Measurements from ENCODE around the gene PTPRG.

Gene PTPRG

DNA sequence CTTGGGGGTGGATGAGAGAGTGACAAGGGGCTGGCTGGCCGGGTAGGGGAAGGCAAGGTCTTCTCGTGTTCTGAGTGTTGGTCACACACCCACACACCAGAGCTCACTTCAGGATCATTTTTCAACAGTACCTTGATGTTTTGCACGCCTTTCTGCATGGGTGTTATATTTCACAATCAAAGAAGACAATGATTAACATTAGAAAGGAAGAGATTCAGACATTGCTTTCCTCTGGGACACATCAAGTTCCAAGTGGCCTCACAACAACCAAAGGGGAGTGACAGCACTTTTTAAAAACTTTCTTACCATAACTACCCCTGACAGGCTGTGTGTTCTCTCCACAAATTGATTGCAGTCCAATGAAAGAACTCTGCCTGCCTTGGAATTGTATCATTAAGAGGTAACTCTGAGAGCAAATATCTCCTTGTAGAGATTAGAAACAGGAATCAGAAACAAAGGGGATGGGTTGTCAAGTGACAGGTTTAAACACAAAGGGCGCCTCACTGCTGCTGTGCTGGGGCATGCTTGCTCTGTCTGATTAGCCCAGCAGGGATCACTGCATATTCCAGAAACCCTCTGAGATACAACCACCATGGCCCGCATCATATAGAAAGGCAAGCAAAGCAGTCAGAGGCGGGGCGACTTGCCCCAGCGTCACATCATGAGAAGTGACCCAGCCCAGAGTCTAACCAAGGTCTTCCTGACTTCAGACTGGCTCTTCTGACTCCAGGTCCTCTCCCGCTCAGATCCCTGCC is 581.1 kb downstream of the PTPRG start:
- no peak for DNase-seq

DNA sequence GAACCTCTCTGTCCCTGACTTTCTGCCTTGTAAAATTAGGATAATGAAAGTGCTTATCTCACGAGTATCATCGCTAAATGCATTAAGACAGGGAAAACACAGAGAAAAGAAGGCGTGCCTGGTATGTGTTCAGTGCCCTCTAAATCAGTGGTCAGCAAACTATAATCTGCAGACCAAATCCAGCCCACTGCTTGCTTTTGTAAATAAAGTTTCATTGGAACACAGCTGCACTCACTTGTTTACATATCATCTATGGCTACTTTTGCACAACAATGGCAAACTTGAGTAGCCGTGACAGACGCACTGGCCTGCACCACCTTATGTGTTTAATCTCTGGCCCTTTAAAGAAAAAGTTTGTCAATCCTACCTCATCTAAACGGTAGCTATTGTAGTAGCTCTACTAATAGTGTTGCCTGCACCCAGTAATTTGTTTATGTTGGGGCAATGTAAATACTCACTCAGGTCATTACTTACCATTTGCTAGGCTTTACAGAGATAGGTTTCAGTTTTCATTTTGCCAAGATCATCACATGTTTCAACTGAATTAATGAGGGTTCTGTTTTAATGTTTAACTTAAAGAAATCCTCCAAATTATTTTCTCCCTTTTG is 582.6 kb downstream of the PTPRG start:
- no peak for DNase-seq

DNA sequence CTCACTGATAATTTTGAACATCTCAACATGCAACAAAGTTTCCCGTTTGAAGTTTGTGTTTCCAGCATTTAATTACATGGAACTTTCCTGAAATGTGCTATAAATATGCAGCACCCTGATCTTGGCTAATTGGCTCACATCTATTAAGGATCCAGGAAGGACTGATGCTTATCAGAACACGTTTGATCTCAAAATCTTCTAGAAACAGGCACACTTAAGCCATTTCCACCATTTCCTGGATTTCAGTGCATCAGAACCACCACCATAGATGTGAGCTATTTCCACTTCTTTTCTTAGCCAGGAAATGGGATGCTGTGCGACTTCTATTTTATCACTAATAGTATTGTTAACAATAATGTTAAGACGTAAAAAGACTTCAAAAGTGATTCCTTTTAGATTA is 583.1 kb downstream of the PTPRG start:
- no peak for DNase-seq

DNA sequence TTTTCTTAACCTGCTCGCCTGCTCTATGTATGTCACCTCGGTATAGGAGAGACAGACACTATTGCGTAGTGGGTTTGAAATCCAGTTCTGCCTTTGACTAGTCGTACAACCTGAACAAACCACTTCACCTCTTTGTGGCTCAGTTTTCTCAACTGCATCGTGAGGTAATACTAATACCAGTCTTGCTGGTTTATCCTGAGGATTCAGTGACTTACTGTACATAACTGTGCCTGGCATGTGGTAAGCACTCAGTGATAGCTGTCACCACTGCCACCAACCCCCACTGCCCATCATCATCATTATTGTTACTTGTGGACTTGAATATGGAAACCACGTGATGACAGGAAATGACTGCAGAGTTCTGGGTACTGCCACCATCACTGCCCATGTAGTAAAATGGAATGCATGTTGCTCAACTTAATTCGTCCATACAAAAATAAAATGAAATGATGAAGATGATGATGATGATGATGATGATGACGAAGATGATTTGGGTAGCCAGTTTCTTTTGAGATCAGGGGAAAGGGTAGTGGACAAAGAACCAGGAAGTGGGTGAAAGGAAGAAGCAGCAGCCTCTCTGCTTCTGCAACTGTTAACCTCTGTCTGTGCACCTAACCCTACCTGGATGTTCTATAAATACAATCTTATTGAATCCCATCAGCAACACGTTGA is 583.9 kb downstream of the PTPRG start:
- no peak for DNase-seq

DNA sequence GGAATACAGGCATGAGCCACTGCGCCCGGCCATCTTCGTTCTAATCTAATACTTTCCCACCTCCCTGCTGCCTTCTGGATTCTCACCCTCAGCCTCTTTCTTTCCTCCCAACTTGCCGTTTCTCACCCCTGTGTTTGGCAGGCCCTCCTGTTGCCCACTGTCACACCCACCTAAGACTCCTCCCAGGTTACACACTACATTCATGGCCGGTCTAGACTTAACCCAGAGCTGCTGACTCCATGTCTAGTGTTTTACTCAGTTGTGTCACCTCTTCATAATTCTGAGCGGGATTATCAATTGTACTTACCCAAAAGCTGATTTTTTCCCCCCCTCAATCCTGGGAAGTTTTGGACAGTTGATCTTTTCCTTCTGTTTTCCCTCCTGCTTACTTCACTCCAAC is 588.2 kb downstream of the PTPRG start:
- DNase-seq: no peak

DNA sequence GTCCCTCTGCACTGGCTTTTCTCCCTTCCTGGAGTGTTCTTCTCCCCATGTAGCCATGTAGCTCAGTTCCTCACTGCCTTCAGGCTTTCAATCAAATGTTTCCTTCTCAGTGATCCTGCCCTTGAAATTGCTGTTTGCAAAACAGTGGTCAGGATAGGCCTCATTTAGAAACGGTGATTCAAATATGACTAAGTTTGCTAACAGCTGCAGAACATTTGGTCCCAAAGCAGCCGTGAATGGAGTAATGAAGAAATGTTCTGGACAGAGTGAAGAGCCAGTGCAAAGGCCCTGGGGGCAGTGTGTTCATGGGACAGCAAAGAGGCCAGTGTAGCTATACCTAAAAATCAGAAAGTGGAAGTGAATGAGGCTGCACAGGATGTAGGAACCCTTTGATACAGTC is 588.6 kb downstream of the PTPRG start:
- no peak for DNase-seq

DNA sequence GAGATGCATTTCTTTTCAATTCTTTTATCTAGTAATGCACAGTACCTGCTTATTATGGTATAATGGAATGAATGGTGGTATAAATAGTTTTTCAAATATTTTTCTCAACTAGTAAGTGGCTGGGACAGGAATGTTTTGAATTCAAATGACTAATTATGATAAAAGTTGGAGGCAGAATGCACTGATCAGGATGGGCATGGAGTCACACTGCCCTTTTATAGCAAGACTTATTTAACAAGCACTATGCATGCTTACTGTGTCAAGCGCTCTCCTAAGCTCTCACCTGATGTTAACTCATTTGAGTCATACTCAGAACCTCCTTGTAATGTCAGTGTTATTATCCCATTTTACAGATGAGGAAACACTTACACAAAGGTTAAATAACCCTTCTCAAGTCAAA is 590.2 kb downstream of the PTPRG start:
- no peak for DNase-seq

DNA sequence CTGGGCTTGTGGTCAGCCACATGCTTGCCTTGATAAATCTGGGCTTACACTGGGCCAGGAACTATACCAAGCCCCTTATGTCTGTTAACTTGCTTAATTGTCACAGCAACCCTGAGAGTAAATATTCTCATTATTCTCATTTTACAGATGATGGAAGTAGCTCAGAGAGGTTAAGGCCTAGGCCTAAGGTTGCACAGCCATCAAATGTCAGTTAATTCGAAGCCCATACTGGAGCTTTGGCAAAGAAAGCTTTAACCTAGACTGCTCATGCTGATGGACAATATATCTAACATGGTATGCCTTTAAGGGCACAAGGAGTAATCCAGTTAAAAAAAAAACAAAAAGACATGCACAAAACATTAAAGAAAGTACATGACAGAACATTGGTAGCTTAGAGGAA is 591.9 kb downstream of the PTPRG start:
- no peak for DNase-seq

DNA sequence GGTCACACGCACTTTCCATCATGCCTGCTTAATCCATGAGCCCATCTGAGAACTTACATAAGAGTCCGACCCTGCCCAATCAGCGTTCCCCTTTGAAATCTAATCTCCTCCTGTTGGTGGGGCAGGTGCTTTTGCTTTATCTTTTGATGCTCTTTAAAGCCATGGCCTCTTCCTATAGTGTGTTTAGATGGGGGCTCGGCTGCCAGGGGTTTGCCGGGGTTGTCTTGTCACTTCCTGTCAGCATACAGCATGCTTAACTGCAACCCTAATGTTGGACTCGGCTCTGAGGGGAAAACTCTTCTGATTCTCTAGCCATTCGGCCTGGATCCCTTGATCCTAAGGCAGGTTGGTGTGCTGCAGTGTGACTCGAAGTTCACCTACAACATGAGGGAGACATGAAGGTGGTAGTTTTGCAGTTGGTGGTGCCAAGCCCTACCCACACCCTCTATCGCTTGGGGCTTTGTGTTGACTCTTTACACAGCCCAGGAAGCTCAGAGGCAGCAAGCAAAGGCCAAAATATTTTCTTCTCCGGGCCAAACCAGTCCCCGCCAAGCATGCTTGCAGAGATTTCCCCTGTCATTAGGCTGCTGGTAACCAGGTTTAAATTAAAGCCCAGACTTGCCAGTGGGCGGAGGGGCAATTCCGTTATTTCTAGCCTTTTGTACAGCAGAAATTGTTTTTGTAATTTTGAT is 593.2 kb downstream of the PTPRG start:
- no peak for DNase-seq

DNA sequence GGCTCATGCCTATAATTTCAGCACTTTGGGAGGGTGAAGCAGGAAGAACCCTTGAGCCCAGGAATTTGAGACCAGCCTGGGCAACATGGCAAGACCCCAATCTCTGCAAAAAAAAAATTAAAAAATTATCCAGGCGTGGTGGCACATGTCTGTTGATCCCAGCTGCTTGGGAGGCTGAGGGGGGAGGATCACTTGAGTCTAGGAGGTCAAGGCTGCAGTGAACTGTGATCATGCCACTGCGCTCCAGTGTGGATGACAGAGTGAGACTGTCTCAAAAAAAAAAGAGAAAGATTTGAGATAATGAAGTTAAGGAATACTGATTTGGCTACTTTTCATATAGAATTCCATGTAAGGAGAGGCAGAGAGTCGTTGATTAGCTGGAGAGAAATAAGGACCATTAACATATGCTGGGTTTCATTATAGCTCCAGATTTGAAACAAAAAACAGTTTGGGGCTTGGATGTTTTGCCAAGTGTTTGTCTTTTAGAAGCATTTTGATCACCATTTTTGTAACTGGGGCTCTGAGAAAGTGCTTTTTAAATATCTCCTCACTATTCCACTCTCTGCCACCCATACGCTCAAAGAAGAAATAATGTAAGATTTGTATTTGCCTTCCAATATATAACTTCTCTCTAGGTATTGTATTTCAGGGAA is 597.8 kb downstream of the PTPRG start:
- DNase-seq: no peak

DNA sequence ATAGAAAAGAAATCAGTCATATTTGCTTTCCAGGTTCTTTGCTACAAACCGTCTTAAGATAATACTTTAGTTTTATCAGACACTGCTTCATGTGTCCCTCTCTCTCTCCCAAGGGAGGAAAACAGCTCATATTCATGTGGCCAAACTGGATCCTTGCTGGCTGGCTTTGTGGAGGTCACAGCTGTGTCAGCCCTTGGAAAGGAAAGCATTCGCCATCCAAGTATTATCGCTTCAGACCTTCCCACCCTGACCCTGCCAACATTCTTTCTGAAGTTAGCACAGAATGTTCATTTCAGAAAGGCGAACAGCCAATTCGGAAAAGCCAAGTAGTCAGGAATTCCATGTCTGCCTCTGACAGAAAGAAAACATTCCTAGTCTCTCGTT is 598.3 kb downstream of the PTPRG start:
- DNase-seq: no peak

DNA sequence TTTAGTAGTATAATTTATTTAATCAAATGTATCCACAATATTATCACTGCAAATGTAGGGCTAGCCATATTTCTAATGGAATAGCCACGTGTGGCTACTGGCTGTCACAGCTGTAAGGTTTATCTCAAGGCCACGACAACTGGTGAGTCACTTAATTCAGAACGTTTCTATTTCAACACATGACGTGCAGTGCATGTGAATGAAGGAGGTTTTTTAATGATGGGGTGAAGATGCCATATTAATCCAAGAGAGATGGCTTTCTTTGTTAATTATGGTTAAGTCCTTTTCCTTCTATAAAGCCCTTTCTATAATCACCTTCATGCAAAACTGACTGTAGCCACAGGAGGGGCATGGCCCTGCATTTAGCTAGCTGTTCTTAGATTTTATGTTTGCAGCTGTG is 600.0 kb downstream of the PTPRG start:
- no peak for DNase-seq

DNA sequence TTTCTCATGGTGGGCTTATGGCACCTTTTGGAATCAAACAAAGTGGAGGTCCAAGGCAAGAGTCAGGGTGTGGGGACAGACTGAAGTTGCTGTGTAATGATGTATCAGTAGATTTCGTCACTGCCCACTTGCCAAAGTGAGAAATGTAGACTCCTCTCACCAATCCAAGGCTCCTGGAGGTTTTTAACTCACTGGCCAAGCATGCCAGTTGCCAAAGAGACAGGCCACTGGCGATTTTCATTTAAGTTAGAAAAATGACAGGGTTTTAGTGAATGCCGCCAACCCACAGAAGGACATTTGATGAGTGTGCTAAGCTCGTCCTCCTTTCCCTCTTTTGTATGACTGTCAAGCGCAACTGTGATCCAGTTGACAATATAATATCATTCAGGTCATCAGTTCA is 602.8 kb downstream of the PTPRG start:
- no peak for DNase-seq

DNA sequence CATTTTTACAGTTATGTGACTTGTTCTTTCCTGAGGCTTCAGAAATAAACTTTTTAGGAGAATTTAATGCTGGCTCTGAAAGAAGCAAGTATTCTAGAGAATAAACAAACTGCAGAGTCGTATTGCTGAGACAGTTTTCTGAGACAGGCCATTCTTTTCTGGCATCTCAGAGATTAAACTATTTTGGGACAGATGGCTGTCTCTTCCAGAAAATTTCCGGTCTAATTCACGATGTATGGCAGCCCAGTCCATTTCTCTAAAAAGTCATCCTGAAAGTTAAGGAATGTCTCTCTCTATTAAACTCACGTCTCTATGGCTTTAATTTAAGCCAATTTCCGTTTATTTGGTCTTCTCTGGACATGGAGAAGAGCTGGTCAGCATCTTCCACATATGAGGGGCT is 603.4 kb downstream of the PTPRG start:
- DNase-seq: no peak

DNA sequence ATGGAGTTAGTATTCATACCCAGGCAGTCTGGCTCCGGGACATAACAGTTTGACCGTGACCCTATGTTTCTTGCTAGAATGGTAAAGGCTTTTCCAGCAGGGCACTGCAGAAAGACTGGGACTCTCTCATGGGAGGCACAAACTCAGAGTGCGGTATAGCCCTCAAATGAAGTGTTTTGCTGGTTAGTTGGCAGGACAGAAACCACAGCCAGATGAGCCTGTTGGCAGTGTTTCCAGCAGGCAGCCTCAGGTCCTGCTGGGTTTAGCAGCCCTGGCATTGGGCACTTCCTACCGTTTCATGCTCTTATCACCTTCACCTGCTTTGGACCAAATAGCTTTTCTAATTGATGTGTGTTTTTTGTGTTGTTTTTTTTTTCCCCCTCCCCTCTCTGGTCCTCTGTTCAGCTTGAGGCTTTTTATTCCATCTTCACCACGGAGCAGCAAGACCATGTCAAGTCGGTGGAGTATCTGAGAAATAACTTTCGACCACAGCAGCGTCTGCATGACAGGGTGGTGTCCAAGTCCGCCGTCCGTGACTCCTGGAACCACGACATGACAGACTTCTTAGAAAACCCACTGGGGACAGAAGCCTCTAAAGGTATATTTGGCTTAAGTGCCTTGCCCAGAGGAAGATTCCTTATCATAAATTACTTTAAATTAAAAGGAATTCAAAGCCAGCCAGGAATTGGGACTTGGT is 606.3 kb downstream of the PTPRG start:
- DNase-seq: no peak

DNA sequence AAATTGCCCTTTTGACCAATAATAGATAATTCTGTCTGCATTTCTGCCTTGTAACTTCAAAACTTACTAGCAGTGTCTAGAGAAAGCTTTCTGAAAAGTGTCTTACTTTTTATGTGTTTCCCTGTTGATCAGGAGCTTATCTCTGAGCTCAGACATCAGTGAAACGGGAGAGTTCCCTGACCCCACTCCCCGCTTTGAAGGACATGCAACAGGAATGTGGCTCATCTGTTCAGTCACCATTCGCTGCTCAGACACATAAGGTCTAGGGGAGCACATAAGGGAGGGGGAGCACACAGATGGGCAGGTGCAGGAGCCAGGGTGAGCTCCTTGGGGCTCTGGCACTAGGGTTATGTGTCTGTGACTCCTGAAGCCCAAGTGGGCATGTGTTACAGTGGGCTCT is 607.0 kb downstream of the PTPRG start:
- DNase-seq: no peak

DNA sequence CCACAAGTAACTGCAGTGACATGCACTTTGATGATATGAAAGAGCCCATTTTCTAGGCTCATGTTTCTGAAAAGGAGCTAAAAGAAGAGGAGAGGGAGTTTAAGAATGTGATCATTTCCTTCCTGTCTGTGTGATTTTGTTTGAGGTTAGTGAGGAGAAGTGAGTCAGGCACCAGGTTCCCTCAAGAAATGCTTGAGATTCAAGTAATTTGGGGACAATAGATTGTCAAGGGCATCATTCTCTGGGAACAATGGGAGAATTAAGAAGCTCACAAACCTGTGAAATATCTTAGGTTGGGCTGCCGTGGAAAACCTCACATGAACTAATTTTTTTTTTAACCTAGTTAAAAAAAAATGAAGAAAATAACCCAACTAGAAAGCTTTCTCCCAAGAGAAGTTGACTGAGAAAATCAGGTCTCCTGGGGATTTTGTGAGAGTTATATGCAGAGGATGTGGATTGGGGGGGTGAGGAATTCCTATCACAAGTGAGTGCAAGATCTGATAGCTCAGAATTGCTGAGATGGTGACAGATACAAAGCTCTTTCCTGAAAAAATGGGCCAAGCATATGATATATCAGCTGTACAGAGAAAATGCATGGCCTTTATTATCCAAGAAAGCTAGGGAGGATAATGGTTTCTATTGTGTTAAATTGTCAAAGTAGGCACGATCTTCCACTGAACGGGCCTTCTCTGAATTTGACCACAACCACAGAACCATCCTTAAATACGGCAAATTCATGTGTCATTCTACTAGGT is 608.7 kb downstream of the PTPRG start:
- DNase-seq: no peak

DNA sequence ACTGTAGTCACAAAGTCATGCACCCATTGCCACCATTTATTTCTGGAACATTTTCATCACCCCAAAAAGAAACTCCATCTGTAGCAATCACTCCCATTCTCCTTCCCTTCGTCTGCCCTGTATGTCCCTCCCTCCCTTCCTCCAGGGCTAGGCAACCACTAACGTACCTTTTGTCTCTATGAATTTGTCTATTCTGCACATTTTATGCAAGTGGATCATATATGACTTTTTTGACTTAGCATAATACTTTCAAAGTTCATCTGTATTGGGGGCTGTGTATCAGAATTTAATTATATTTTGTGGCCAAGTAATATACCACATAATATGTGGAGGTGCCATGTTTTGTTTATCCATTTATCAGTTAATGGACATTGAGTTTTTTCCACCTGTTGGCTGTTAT is 610.4 kb downstream of the PTPRG start:
- no peak for DNase-seq

DNA sequence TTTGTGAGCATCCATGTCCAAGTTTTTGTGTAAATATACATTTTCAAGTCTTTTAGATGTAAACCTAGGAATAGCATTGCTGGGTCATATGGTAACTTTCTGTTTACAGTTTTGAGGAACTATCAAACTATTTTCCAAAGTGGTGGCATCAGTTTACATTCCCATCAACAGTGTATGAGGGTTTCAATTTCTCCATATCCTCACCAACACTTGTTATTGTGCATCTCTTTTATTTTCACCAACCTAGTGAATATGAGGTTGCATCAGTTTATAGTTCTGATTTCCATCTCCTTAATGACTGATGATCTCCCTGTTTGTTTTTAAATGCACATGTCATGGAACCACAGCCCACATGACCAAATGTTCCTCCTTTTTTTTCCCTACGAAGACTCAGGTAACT is 610.8 kb downstream of the PTPRG start:
- DNase-seq: no peak

DNA sequence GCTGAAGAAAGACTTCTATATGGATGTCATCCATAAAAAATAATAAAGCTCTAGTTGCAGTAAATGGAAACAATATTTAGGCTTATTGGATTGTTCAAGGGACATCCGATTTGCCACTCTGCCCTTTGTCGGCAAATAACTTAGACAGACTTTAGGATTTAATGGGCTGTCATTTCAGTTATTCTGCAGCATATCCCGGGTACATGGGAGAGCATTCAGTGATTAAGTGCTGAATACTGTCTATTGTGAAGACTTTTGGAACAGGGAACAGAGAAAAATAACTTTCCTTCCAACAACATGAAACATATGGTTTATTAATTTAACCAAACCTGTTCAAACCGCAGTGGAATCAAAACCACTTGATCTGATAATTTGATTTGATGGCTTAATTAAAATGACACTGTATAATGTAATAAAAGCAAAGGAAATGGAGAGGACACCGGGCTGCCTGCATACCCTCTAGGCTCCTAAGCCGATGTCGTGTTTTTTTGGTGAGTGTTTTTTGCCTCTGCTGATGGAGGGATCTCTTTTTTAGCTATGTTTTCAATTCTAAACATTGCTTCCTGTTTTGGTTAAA is 612.7 kb downstream of the PTPRG start:
- DNase-seq: no peak

DNA sequence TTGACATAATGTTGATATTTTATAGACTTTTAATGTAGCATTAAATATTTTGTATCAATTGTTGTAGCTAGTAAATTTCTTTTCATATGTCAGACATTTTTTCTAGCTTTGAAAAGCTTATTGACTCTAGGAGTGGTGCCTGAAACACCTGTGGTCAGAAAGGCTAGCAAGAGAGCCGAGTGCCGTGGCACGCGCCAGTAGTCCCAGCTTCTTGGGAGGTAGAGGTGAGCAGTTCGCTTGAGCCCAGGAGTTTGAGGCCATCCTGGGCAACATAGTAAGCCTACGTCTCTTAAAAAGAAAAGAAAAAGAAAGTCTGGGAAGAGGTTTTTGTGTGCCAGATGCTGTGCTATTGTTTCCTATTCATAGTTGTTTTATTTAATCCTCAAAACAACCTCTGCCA is 613.8 kb downstream of the PTPRG start:
- DNase-seq: no peak

DNA sequence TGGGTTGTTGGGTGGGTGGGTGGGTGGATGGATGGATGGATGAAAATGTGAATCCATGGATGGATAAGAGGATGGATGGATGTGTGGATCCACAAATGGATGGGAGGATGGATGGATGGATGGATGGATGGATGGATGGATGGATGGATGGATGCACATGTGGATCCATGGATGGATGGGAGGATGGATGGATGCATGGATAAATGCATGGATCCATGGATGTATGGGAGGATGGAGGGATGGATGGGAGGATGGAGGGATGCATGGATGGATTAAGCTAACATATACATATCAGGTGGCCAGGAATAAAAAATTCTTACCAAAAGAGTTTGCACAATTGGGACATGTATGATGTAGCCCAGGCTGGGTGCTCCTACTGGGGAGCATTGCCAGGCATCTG is 616.7 kb downstream of the PTPRG start:
- no peak for DNase-seq
